Nucleus accumbens (tissue), 56 donors: Measurements from ENCODE around the gene OR6B2.

ENCODE experiments used
- DNase-seq, 56 donors: peaks; one replicate each; lab custom pipeline; 2025; lab: John Stamatoyannopoulos, UW

Gene OR6B2

GRCh38 chr2:240043279-240043989 lies 13.2 kb upstream of the OR6B2 start:
- no peak for DNase-seq

GRCh38 chr2:240042740-240043139 lies 12.5 kb upstream of the OR6B2 start:
- DNase-seq = no peak

- DNase-seq = no peak
Observed at GRCh38 chr2:240041363-240041762, 11.1 kb upstream of the OR6B2 start.

- no peak for DNase-seq
Observed at GRCh38 chr2:240037358-240037757, 7.1 kb upstream of the OR6B2 start.

DNA sequence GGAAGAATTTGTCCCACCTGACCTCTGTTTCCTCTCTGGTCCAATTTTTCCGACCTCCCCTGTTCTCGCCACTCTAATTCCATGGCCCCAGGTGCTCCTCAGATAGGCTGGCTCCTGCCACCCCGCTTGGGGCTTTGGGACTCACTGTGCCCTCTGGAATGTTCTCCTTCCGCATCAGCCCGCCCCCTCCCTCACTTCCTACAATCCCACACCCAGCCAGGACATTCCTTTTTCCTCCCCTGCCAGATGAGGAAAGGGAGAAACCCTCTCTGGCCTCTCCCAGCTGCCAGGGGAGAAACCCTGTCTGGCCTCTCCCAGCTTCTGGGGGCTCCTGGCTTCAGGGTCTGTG lies 3.1 kb upstream of the OR6B2 start:
- no peak for DNase-seq

DNA sequence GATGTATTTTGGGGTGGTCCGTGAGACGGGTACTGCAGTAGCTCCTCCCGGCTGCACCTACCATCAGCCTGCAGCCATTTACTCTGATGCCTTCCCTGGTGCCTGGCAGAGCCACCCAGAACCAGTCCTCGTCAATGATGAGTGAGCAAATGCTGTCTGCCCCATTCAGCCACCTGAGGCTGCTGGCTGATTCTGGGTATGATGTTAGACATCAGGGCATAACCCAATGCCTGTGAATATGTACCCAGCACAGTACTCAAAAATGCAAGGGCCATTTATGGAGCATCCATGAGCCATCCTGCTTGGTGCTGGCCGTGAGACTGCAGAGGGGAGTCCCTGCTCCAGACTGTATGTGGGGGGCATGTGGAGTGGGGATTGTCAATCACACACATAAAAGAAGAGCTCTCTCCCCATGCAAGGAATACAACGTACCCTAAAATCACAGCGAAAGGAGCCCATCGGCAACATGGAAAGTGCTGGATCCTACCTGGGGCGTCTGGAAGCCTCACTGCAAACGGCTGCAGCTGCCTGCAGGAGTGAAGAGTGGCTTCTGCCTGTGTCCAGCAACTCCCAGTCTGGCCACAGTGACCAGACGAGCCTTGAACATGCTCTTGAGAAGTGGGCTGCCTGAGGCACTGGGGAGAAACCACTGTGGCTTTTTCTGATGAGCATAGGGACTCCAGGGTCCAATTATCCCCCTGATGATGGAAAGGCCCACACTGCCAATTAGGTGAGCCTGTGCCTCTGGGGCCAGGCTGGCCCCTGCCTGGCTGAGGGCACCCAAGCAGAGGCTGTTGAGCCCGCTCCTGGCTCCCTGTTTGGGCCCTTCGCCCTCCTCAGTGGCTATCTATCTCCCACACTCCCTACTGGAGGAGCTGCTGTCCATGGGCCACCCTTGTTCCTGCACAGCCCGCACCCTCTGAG lies 2.4 kb upstream of the OR6B2 start:
- no peak for DNase-seq

DNA sequence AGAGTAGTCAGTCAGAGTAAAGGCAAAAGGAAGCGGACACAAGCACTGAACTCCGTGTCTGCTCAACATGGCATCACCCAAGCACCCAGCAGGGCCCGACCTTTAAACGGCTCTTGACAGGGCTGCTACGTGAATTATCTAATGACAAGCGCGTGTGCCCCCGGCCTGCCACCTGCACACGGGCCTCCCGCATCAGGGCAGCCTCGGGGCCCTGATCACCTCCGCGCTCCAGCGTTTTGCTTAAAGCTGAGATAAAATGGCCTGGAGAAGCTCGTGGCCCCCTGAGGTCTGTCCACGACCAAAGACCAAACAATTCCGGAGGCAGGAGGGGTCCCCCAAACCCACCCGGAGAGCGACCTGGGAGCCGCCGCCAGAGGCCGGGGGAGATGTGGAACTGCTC lies 5.5 kb downstream of the OR6B2 start:
- peak in 4 of 56 donors; percentile 19 to 48 (median 40) for DNase-seq

DNA sequence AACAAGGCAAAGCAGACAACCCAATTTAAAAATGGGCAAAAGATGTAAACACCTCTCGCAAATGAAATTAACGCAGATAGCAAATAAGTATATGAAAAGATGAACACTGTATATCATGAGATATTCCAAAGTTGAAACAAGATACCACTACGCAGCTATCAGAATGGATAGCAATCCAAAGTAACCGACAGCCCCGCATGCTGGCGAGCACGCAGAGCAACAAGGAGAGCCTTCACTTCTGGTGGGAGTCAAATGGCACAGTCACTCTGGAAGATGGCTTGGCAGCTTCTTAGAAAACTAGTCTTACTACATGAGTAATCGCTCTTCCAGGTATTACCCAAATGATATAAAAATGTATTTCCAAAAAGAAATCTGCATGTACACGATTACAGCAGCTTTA lies 6.4 kb downstream of the OR6B2 start:
- no peak for DNase-seq

DNA sequence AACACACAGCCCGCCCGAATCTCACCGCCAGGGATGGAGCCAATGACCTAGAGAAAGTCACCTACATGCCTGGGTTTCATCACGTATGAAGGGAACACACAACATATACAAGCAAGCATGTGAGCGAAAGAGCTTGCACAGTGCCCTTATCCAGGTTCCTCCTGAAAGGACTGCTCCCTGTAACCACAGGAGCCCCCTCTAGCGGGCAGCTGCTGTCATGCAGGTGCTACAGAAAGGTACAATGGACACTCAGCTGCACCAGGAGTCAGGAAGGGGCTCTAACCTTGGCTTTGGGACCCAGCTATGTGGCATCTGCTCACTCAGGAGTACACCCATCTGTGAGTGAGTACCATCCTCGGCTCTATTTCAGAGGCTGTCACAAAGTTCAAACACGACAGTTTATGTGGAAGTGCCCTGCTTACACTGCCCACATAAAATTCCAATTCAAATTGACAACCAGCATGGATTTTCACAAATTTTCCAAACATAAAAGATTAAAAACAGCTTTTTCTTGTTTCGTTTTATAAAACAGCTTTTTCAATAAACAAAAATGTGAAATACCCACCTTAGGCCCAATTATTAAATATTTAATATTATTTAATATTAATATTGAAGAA lies 8.6 kb downstream of the OR6B2 start:
- DNase-seq = peak in 26 of 56 donors; percentile 4 to 72 (median 28)

GRCh38 chr2:240018071-240018750 lies 12.0 kb downstream of the OR6B2 start:
- DNase-seq = peak in 22 of 56 donors; percentile 11 to 74 (median 41)

- no peak for DNase-seq
Observed at GRCh38 chr2:240014327-240014726, 15.9 kb downstream of the OR6B2 start.

DNA sequence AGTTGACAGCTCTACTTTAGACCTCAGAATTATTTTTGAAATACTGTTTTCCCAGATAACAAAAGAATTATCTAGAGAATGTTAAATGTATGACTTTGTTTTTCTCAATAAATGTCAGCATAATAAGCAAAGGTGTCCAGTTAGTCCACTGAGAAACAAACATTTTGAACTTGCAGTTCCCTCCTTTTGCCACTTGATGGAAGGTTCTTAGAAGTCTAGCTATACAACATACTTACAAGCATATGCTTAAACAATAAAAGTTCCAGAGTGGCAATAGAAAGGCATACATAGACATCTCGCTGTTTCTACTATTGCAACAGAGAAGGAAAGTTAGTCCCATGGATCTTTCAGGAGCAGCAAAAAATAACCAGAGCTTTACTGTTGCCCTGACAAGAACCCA lies 16.9 kb downstream of the OR6B2 start:
- no peak for DNase-seq

GRCh38 chr2:240002983-240003382 lies 27.2 kb downstream of the OR6B2 start:
- no peak for DNase-seq

GRCh38 chr2:240000671-240001070 lies 29.6 kb downstream of the OR6B2 start:
- no peak for DNase-seq

- no peak for DNase-seq
Observed at GRCh38 chr2:239997686-239998409, 32.4 kb downstream of the OR6B2 start.

- no peak for DNase-seq
Observed at GRCh38 chr2:239994086-239994485, 36.1 kb downstream of the OR6B2 start.

DNA sequence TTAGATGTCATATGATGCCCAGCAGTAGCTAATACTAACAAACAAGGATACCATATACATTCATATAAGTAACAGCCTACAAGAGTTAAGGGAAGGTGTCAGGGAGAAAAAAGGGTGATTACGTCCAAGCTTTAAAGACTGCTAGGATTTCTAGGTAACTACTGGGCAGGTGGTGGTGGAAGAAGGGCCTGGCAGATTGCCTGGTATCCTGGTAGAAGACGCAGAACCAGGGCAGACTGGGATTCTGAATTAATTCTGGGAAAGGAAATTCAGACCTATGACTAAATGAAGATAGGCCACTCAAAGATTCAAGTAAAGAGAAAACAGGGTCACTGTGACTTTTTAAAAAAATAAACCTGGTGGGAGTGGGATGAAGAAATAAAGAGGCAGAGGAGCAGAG lies 36.9 kb downstream of the OR6B2 start:
- DNase-seq = no peak

- DNase-seq = peak in 2 of 56 donors; percentile 6 to 33
Observed at GRCh38 chr2:239991689-239992314, 38.4 kb downstream of the OR6B2 start.

- no peak for DNase-seq
Observed at GRCh38 chr2:239990966-239991365, 39.3 kb downstream of the OR6B2 start.

GRCh38 chr2:239985356-239985755 lies 44.9 kb downstream of the OR6B2 start:
- DNase-seq = no peak
